Measurements from ENCODE around the gene TRAPPC5. TPM values are rescaled to one million over a fixed set of nuclear protein-coding genes. Genes with fewer than 3 reads are reported as not detected.

The TRAPPC5 gene
- total RNA-seq, result 10 to 100 TPM; 41.7 to 66.5 (median 52.0) TPM
- long read RNA-seq, full-length matches to known transcripts, result 27 of 27 reads
- long read RNA-seq, partial matches to known transcripts, result 0 of 27 reads
- long read RNA-seq, other reads (novel, unspliced or antisense), result 0 of 27 reads

DNA sequence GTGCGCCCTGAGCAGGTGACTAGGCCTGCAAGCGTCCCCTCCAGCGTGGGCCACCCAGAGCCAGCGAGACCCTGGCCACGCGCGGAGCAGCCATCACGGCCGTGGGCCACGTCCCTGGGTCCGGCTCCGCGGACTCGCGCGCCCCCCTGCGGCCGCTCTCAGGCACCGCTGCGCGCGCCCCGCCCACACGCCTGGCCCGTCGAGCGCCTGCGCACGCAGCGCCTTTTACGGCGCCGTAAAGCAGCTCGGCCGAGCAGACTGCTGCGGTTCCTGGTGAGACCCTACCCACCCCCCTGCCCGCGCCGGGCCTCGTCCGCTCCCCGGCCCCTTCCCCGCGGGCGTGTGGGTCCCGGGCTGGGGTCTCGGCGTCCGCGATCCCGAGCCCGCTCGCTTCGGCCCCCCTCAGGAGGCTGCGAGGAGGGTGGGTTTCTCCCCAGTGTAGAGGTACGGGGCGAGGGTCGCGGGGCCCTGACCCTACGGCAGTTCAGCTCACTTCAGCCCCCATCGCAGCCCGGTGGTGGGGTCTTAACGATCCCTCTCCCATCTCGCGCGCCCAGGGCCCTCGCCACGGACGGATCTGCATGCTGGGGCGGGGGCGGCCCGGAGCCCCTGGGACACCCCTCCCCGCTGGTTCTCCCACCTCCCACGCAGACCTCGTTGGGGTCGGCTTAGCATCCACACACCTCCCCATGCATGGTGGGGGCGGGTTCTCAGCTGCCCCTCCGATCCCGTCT, at the start of gene TRAPPC5:
TRAPPC5 (plus strand) TSS at position 228 of the 734 bp plus-strand sequence. CDS start 1,421 bp downstream, outside the sequence.
- peaks cover 0 to 7% (median 0%) of the 10 kb centered on the region in 4 donors for H3K36me3 ChIP-seq
- no peaks in the 10 kb centered on the region for H3K27me3 ChIP-seq
- peak; percentile 89 to 93 (median 90) for DNase-seq
- peaks cover 0 to 10% (median 4%) of the 10 kb centered on the region in 4 donors for H3K4me1 ChIP-seq
- H3K27ac ChIP-seq, result peak within 1 kb of the TSS; percentile 71 to 90 (median 72)
- peak; percentile 83 to 94 (median 87) for ATAC-seq
- intact Hi-C loops (cut with DNase I), result loop anchor here (10.0 kb wide), 1 partner anchor 114 kb away; no protein-coding TSS in a partner anchor
- peak within 1 kb of the TSS; percentile 72 to 89 (median 89) for H3K4me3 ChIP-seq
- H3K9me3 ChIP-seq, result no peaks in the 10 kb centered on the region
- WGBS (ENCODE audit: insufficient coverage, low coverage, low lambda C conversion rate, missing lambda C conversion rate), result 0% methylated on average over 9 of the region's 79 CpGs
- TF ChIP-seq POLR2A (IDR thresholded peaks at IDR 0.05), result peak; percentile 32
- TF ChIP-seq, protein P1, sequence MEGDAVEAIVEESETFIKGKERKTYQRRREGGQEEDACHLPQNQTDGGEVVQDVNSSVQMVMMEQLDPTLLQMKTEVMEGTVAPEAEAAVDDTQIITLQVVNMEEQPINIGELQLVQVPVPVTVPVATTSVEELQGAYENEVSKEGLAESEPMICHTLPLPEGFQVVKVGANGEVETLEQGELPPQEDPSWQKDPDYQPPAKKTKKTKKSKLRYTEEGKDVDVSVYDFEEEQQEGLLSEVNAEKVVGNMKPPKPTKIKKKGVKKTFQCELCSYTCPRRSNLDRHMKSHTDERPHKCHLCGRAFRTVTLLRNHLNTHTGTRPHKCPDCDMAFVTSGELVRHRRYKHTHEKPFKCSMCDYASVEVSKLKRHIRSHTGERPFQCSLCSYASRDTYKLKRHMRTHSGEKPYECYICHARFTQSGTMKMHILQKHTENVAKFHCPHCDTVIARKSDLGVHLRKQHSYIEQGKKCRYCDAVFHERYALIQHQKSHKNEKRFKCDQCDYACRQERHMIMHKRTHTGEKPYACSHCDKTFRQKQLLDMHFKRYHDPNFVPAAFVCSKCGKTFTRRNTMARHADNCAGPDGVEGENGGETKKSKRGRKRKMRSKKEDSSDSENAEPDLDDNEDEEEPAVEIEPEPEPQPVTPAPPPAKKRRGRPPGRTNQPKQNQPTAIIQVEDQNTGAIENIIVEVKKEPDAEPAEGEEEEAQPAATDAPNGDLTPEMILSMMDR (IDR thresholded peaks at IDR 0.05), result peak; percentile 99

DNA sequence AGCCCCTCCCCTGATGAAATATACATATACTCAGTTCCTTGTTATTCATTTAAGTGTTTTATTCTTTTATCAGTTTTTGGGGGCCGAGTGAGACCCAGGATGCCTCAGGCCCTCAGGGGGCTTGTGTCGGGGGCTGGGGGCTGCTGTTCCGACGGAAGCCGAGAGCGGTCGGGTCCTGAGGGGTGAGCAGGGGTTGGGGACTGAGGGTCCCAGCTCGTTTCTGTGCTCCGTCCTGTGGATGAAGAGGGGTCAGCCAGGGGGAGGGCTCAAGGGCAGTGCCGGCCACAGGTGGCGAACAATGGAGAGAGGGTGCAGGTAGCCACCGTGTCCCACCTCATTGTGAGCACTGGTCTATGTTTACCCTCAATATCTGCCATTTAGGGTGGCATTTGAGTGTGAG, 49.1 kb upstream of the TRAPPC5 start:
- intact Hi-C loops (cut with DNase I), result no loop called here
- WGBS (ENCODE audit: insufficient coverage, low coverage, low lambda C conversion rate, missing lambda C conversion rate), result 80% methylated on average over 2 of the region's 12 CpGs
- Histone ChIP-seq H3K4me3 (no peak overlapping the region), H3K27ac (no peak overlapping the region), H3K27me3 (no peaks in the 10 kb centered on the region), H3K36me3 (peaks cover 0 to 3% (median under 1%) of the 10 kb centered on the region in 4 donors), H3K4me1 (peaks cover 0 to 19% (median 4%) of the 10 kb centered on the region in 4 donors), H3K9me3 (no peaks in the 10 kb centered on the region)
- no peak for ATAC-seq
- DNase-seq, result no peak
- no peak for TF ChIP-seq POLR2A (IDR thresholded peaks at IDR 0.05)
- TF ChIP-seq, protein P1 (IDR thresholded peaks at IDR 0.05), result no peak

DNA sequence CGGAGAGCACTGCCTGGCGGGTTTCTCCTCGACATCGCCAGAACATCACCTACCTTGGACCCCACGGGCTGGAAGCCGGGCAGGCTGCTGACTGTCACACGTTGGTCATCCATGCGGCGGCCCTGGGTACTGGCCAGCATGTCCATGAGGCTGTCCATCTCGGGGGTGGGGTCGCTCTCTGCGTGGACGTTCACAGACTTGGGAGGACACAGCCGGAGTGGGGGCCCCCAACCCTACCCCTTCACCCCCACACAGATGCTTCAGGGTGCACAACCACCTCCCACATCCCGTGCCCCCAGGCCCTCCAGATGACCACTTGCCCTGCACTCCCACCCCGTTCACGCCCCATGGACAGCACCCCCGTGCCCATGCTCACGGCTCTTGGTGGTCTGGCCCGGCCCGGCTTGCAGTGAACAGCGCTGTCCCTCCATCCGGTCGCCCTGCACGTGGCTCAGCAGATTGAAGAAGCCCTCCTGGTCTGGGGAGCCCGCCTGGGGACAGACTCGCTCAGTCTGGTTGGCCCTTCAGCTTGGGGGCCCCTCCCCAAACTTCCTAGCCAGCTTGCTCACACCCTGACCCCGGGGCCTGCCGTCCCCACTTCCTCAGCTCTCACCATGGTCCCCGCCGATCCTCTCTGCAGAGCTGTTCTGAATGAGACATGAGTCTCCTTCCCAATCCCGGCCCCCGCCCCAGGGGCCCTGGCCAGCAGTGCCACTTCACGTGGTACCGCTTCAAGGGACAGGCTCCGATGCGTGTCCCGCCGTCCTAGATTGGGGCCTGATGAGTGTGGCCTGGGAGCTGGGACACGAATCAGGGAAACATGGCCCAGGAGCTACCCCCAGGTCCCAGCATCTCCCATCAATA, 48.1 kb upstream of the TRAPPC5 start:
- H3K4me1 ChIP-seq, result peaks cover 0 to 19% (median 4%) of the 10 kb centered on the region in 4 donors
- H3K4me3 ChIP-seq, result no peak overlapping the region
- 99% methylated on average over 16 of the region's 40 CpGs for WGBS (ENCODE audit: insufficient coverage, low coverage, low lambda C conversion rate, missing lambda C conversion rate)
- TF ChIP-seq, protein P1 (IDR thresholded peaks at IDR 0.05), result no peak
- TF ChIP-seq POLR2A (IDR thresholded peaks at IDR 0.05), result no peak
- no peaks in the 10 kb centered on the region for H3K36me3 ChIP-seq
- DNase-seq (no peak), ATAC-seq (no peak)
- no peak overlapping the region for H3K27ac ChIP-seq
- no peaks in the 10 kb centered on the region for H3K9me3 ChIP-seq
- intact Hi-C loops (cut with DNase I), result no loop called here
- H3K27me3 ChIP-seq, result no peaks in the 10 kb centered on the region

GRCh38 chr19:7633698-7634097, 46.9 kb upstream of the TRAPPC5 start, which contains the start of gene PCP2:
TSS of gene PCP2 (minus strand) at chr19:7633719. CDS start at chr19:7633457, 262 bp downstream.
- WGBS (ENCODE audit: insufficient coverage, low coverage, low lambda C conversion rate, missing lambda C conversion rate), result no CpG with 5 or more reads among the region's 2 CpGs
- ATAC-seq, result no peak
- no peaks in the 10 kb centered on the region for H3K36me3 ChIP-seq
- H3K4me1 ChIP-seq, result peaks cover 0 to 15% (median under 1%) of the 10 kb centered on the region in 4 donors
- no peaks in the 10 kb centered on the region for H3K27me3 ChIP-seq
- no peak for DNase-seq
- no peak within 1 kb of the TSS for H3K27ac ChIP-seq
- H3K9me3 ChIP-seq, result no peaks in the 10 kb centered on the region
- TF ChIP-seq, protein P1 (IDR thresholded peaks at IDR 0.05), result no peak
- no peak for TF ChIP-seq POLR2A (IDR thresholded peaks at IDR 0.05)
- no peak within 1 kb of the TSS for H3K4me3 ChIP-seq
- intact Hi-C loops (cut with DNase I), result no loop called here

All from right lobe of liver (tissue), 6 donors.